HUES6 (cell line): Measurements from ENCODE around the gene KRR1.

Source experiments
- H3K27ac ChIP-seq: 2 replicates; pipeline ENCODE4 v1.7.0; 2013; ENCODE audit warnings: low read depth, mild to moderate bottlenecking, low read length, inconsistent platforms
- H3K27me3 ChIP-seq: 2 replicates; pipeline ENCODE4 v1.6.1; 2013; ENCODE audit warnings: low read length; ENCODE audit not compliant: control insufficient read depth, insufficient read depth
- H3K36me3 ChIP-seq: 2 replicates; pipeline ENCODE4 v1.6.1; 2013; ENCODE audit warnings: low read length; ENCODE audit not compliant: control insufficient read depth, insufficient read depth
- H3K4me1 ChIP-seq: 2 replicates; pipeline ENCODE4 v1.6.1; 2013; ENCODE audit warnings: low read length; ENCODE audit not compliant: control insufficient read depth, insufficient read depth
- H3K4me3 ChIP-seq: 2 replicates; pipeline ENCODE4 v1.5.1; 2013; ENCODE audit warnings: low read depth, low read length
- H3K9ac ChIP-seq: one replicate; pipeline ENCODE4 v1.6.1; 2013; ENCODE audit warnings: mild to moderate bottlenecking, low read length
- H3K9me3 ChIP-seq: 2 replicates; pipeline ENCODE4 v1.6.1; 2013; ENCODE audit warnings: low read depth, low read length; ENCODE audit not compliant: control insufficient read depth, insufficient read depth

Gene KRR1

GRCh38 chr12:75548879-75549278 lies 37.5 kb upstream of the KRR1 start:
- peaks cover 8% of the 10 kb centered on the region for H3K4me1 ChIP-seq
- H3K9ac ChIP-seq, result no peak overlapping the region
- no peaks in the 10 kb centered on the region for H3K9me3 ChIP-seq
- no peak overlapping the region for H3K27ac ChIP-seq
- no peak overlapping the region for H3K4me3 ChIP-seq
- no peaks in the 10 kb centered on the region for H3K27me3 ChIP-seq
- no peaks in the 10 kb centered on the region for H3K36me3 ChIP-seq

GRCh38 chr12:75545636-75546035 lies 34.2 kb upstream of the KRR1 start:
- H3K27me3 ChIP-seq, result no peaks in the 10 kb centered on the region
- H3K27ac ChIP-seq, result no peak overlapping the region
- H3K9me3 ChIP-seq, result no peaks in the 10 kb centered on the region
- H3K36me3 ChIP-seq, result no peaks in the 10 kb centered on the region
- H3K4me1 ChIP-seq, result no peaks in the 10 kb centered on the region
- no peak overlapping the region for H3K4me3 ChIP-seq
- no peak overlapping the region for H3K9ac ChIP-seq

- no peaks in the 10 kb centered on the region for H3K9me3 ChIP-seq
- H3K4me3 ChIP-seq, result no peak overlapping the region
- H3K27ac ChIP-seq, result no peak overlapping the region
- no peaks in the 10 kb centered on the region for H3K27me3 ChIP-seq
- H3K4me1 ChIP-seq, result no peaks in the 10 kb centered on the region
- H3K36me3 ChIP-seq, result no peaks in the 10 kb centered on the region
- no peak overlapping the region for H3K9ac ChIP-seq
Measured at GRCh38 chr12:75543529-75543928, 32.1 kb upstream of the KRR1 start.

- no peak overlapping the region for H3K4me3 ChIP-seq
- no peak overlapping the region for H3K27ac ChIP-seq
- no peaks in the 10 kb centered on the region for H3K36me3 ChIP-seq
- H3K27me3 ChIP-seq, result no peaks in the 10 kb centered on the region
- H3K9ac ChIP-seq, result no peak overlapping the region
- H3K4me1 ChIP-seq, result no peaks in the 10 kb centered on the region
- no peaks in the 10 kb centered on the region for H3K9me3 ChIP-seq
Measured at GRCh38 chr12:75542942-75543341, 31.5 kb upstream of the KRR1 start.

- H3K36me3 ChIP-seq, result no peaks in the 10 kb centered on the region
- H3K27ac ChIP-seq, result no peak overlapping the region
- no peaks in the 10 kb centered on the region for H3K9me3 ChIP-seq
- H3K4me1 ChIP-seq, result no peaks in the 10 kb centered on the region
- no peak overlapping the region for H3K9ac ChIP-seq
- H3K4me3 ChIP-seq, result no peak overlapping the region
- no peaks in the 10 kb centered on the region for H3K27me3 ChIP-seq
Measured at GRCh38 chr12:75539889-75540288, 28.5 kb upstream of the KRR1 start.

- Histone ChIP-seq H3K27ac (no peak overlapping the region), H3K9ac (no peak overlapping the region), H3K27me3 (no peaks in the 10 kb centered on the region), H3K4me3 (no peak overlapping the region), H3K36me3 (no peaks in the 10 kb centered on the region), H3K4me1 (no peaks in the 10 kb centered on the region), H3K9me3 (no peaks in the 10 kb centered on the region)
Measured at GRCh38 chr12:75533239-75533638, 21.8 kb upstream of the KRR1 start.

GRCh38 chr12:75529826-75530225 lies 18.4 kb upstream of the KRR1 start:
- H3K4me1 ChIP-seq, result peaks cover 4% of the 10 kb centered on the region; the same call in 1 of the 2 replicates
- H3K4me3 ChIP-seq, result no peak overlapping the region
- H3K27ac ChIP-seq, result no peak overlapping the region
- H3K36me3 ChIP-seq, result no peaks in the 10 kb centered on the region
- no peak overlapping the region for H3K9ac ChIP-seq
- H3K27me3 ChIP-seq, result no peaks in the 10 kb centered on the region
- H3K9me3 ChIP-seq, result no peaks in the 10 kb centered on the region

GRCh38 chr12:75529316-75529715 lies 17.9 kb upstream of the KRR1 start:
- Histone ChIP-seq H3K36me3 (no peaks in the 10 kb centered on the region), H3K9ac (no peak overlapping the region), H3K27ac (no peak overlapping the region), H3K9me3 (no peaks in the 10 kb centered on the region), H3K4me1 (peaks cover 4% of the 10 kb centered on the region; the same call in 1 of the 2 replicates), H3K4me3 (no peak overlapping the region), H3K27me3 (no peaks in the 10 kb centered on the region)

GRCh38 chr12:75528692-75529091 lies 17.3 kb upstream of the KRR1 start:
- H3K27me3 ChIP-seq, result no peaks in the 10 kb centered on the region
- H3K27ac ChIP-seq, result no peak overlapping the region
- H3K9me3 ChIP-seq, result no peaks in the 10 kb centered on the region
- H3K4me3 ChIP-seq, result no peak overlapping the region
- H3K4me1 ChIP-seq, result peaks cover 4% of the 10 kb centered on the region; the same call in 1 of the 2 replicates
- no peak overlapping the region for H3K9ac ChIP-seq
- H3K36me3 ChIP-seq, result no peaks in the 10 kb centered on the region

GRCh38 chr12:75528272-75528671 lies 16.9 kb upstream of the KRR1 start:
- no peak overlapping the region for H3K9ac ChIP-seq
- H3K36me3 ChIP-seq, result no peaks in the 10 kb centered on the region
- no peaks in the 10 kb centered on the region for H3K27me3 ChIP-seq
- H3K27ac ChIP-seq, result no peak overlapping the region
- no peaks in the 10 kb centered on the region for H3K9me3 ChIP-seq
- peaks cover 4% of the 10 kb centered on the region; the same call in 1 of the 2 replicates for H3K4me1 ChIP-seq
- no peak overlapping the region for H3K4me3 ChIP-seq

GRCh38 chr12:75526655-75527511 lies 15.5 kb upstream of the KRR1 start:
- no peaks in the 10 kb centered on the region for H3K27me3 ChIP-seq
- H3K9ac ChIP-seq, result no peak overlapping the region
- no peak overlapping the region for H3K27ac ChIP-seq
- no peaks in the 10 kb centered on the region for H3K9me3 ChIP-seq
- peaks cover 4% of the 10 kb centered on the region; the same call in 1 of the 2 replicates for H3K4me1 ChIP-seq
- H3K36me3 ChIP-seq, result no peaks in the 10 kb centered on the region
- no peak overlapping the region for H3K4me3 ChIP-seq
